BE2C (cell line): ENCODE data around the gene CDC34.
A peak's percentile ranks its signal among the peaks of the same experiment; 100 is the strongest.

Experiments
- DNase-seq: peaks from one replicate; pipeline ENCODE4 v3.0.0-alpha.2; 2020
- H3K27me3 ChIP-seq: fragments of 250-450 bp; sonication (Bioruptor Pico); 2 replicates; pipeline ENCODE4 v1.5.1; 2020; ENCODE audit warnings: mild to moderate bottlenecking
- H3K36me3 ChIP-seq: fragments of 250-450 bp; sonication (Bioruptor Pico); 2 replicates; pipeline ENCODE4 v1.5.1; 2020; ENCODE audit warnings: mild to moderate bottlenecking
- H3K4me1 ChIP-seq: fragments of 250-450 bp; sonication (Bioruptor Pico); 2 replicates; pipeline ENCODE4 v1.5.1; 2020
- H3K4me3 ChIP-seq: 2 replicates; pipeline ENCODE4 v1.5.1; 2011; ENCODE audit warnings: low read depth, low read length
- H3K9me3 ChIP-seq: fragments of 250-450 bp; sonication (Bioruptor Pico); 2 replicates; pipeline ENCODE4 v1.5.1; 2020
- CTCF ChIP-seq: IDR thresholded peaks from 2 replicates; pipeline ENCODE4 v1.5.1; 2012; ENCODE audit warnings: mild to moderate bottlenecking, low read depth, low read length

Gene CDC34

GRCh38 chr19:504616-505015, 26.9 kb upstream of the CDC34 start:
- Histone ChIP-seq H3K4me1 (peaks cover 4% of the 10 kb centered on the region), H3K9me3 (no peaks in the 10 kb centered on the region), H3K27me3 (peaks cover 9% of the 10 kb centered on the region)

GRCh38 chr19:506404-507285, 24.9 kb upstream of the CDC34 start:
- Histone ChIP-seq H3K27me3 (no peaks in the 10 kb centered on the region), H3K9me3 (no peaks in the 10 kb centered on the region), H3K36me3 (peaks cover 7% of the 10 kb centered on the region), H3K4me3 (peak overlapping the region; percentile 94), H3K4me1 (peaks cover 4% of the 10 kb centered on the region)
- DNase-seq, result peak; percentile 98
- peak; percentile 85 for TF ChIP-seq CTCF

More at GRCh38 chr19:504616-505015, 26.9 kb upstream of the CDC34 start:
- TF ChIP-seq CTCF, result no peak
- peaks cover 5% of the 10 kb centered on the region for H3K36me3 ChIP-seq
- no peak for DNase-seq
- H3K4me3 ChIP-seq, result no peak overlapping the region

GRCh38 chr19:507286-508203, 24.0 kb upstream of the CDC34 start, which contains the start of gene TPGS1:
TSS of gene TPGS1 (plus strand) at chr19:507497. CDS start at chr19:507507, 10 bp downstream.
- H3K4me1 ChIP-seq, result peaks cover 4% of the 10 kb centered on the region
- no peaks in the 10 kb centered on the region for H3K9me3 ChIP-seq
- H3K36me3 ChIP-seq, result peaks cover 7% of the 10 kb centered on the region
- peak; percentile 93 for DNase-seq
- H3K27me3 ChIP-seq, result no peaks in the 10 kb centered on the region
- peak within 1 kb of the TSS; percentile 94 for H3K4me3 ChIP-seq
- no peak for TF ChIP-seq CTCF

- Histone ChIP-seq H3K36me3 (peaks cover 7% of the 10 kb centered on the region), H3K27me3 (no peaks in the 10 kb centered on the region), H3K4me1 (peaks cover 4% of the 10 kb centered on the region), H3K4me3 (peak overlapping the region; percentile 94), H3K9me3 (no peaks in the 10 kb centered on the region)
- DNase-seq, result no peak
- TF ChIP-seq CTCF, result no peak
These were observed 23.1 kb upstream of the CDC34 start for GRCh38 chr19:508204-509150.

- peak; percentile 90 for DNase-seq
- H3K4me3 ChIP-seq, result no peak overlapping the region
- H3K9me3 ChIP-seq, result no peaks in the 10 kb centered on the region
- peak; percentile 97 for TF ChIP-seq CTCF
- H3K36me3 ChIP-seq, result peaks cover 7% of the 10 kb centered on the region
- peaks cover 4% of the 10 kb centered on the region for H3K4me1 ChIP-seq
- no peaks in the 10 kb centered on the region for H3K27me3 ChIP-seq
These were observed 20.9 kb upstream of the CDC34 start for GRCh38 chr19:510606-511100.
